ENCODE results near the gene TIMP4.

TIMP4 gene

GRCh38 chr3:12178091-12178820 is 19.5 kb upstream of the TIMP4 start:
- no peaks in the 10 kb centered on the region for H3F3A ChIP-seq (ENCODE audit: low read depth)
- H3K9ac ChIP-seq (ENCODE audit: low read depth, low read length, poor library complexity, severe bottlenecking): peak overlapping the region; percentile 42
- no peaks in the 10 kb centered on the region for H4K20me1 ChIP-seq (ENCODE audit: insufficient read depth, low read length, poor library complexity, severe bottlenecking)
- H3K27me3 ChIP-seq (ENCODE audit: insufficient read depth, low read length, poor library complexity, severe bottlenecking): no peaks in the 10 kb centered on the region
- H3K4me3 ChIP-seq (ENCODE audit: low read length, poor library complexity, severe bottlenecking): peak overlapping the region; percentile 22
- H3K9me3 ChIP-seq (ENCODE audit: insufficient read depth, low read depth, low read length): no peaks in the 10 kb centered on the region
- H3K36me3 ChIP-seq (ENCODE audit: insufficient read depth, low read length): no peaks in the 10 kb centered on the region
- H3K79me2 ChIP-seq (ENCODE audit: insufficient read depth, low read length): no peaks in the 10 kb centered on the region
- no peaks in the 10 kb centered on the region for H3K9me2 ChIP-seq (replicated peaks; ENCODE audit: low read depth, low read length)
- 0 out of 2 replicates have a peak overlapping the region, but pooled peaks have one; percentile 19 for H2AFZ ChIP-seq (ENCODE audit: low read length)
- TF ChIP-seq CTCF (conservative IDR thresholded peaks at IDR 0.05; ENCODE audit: low read length) (no peak), EZH2phosphoT487 (IDR thresholded peaks at IDR 0.05; ENCODE audit: borderline replicate concordance) (no peak)
- peak overlapping the region; percentile 48 for H3K4me2 ChIP-seq (ENCODE audit: low read depth, low read length, poor library complexity, severe bottlenecking)
- H3K4me1 ChIP-seq (ENCODE audit: insufficient read depth, low read length, poor library complexity, severe bottlenecking): peaks cover 32% of the 10 kb centered on the region

- Histone ChIP-seq H3K9me2 (replicated peaks; ENCODE audit: low read depth, low read length) (no peaks in the 10 kb centered on the region), H4K20me1 (ENCODE audit: insufficient read depth, low read length, poor library complexity, severe bottlenecking) (no peaks in the 10 kb centered on the region), H3K4me3 (ENCODE audit: low read length, poor library complexity, severe bottlenecking) (no peak overlapping the region), H3K27me3 (ENCODE audit: insufficient read depth, low read length, poor library complexity, severe bottlenecking) (no peaks in the 10 kb centered on the region), H3K4me1 (ENCODE audit: insufficient read depth, low read length, poor library complexity, severe bottlenecking) (peaks cover 31% of the 10 kb centered on the region), H3K9me3 (ENCODE audit: insufficient read depth, low read depth, low read length) (peaks cover 5% of the 10 kb centered on the region; the same call in 1 of the 2 replicates), H3K9ac (ENCODE audit: low read depth, low read length, poor library complexity, severe bottlenecking) (no peak overlapping the region), H2AFZ (ENCODE audit: low read length) (0 out of 2 replicates have a peak overlapping the region, but pooled peaks have one; percentile 32), H3F3A (ENCODE audit: low read depth) (no peaks in the 10 kb centered on the region), H3K36me3 (ENCODE audit: insufficient read depth, low read length) (no peaks in the 10 kb centered on the region), H3K4me2 (ENCODE audit: low read depth, low read length, poor library complexity, severe bottlenecking) (no peak overlapping the region), H3K79me2 (ENCODE audit: insufficient read depth, low read length) (no peaks in the 10 kb centered on the region)
- TF ChIP-seq CTCF (conservative IDR thresholded peaks at IDR 0.05; ENCODE audit: low read length) (no peak), EZH2phosphoT487 (IDR thresholded peaks at IDR 0.05; ENCODE audit: borderline replicate concordance) (no peak)
These were observed 18.4 kb upstream of the TIMP4 start for GRCh38 chr3:12177126-12177525.

- H3K4me1 ChIP-seq (ENCODE audit: insufficient read depth, low read length, poor library complexity, severe bottlenecking): peaks cover 22% of the 10 kb centered on the region
- peaks cover 5% of the 10 kb centered on the region; the same call in 1 of the 2 replicates for H3K9me3 ChIP-seq (ENCODE audit: insufficient read depth, low read depth, low read length)
- H3K9me2 ChIP-seq (replicated peaks; ENCODE audit: low read depth, low read length): no peaks in the 10 kb centered on the region
- H2AFZ ChIP-seq (ENCODE audit: low read length): 0 out of 2 replicates have a peak overlapping the region, but pooled peaks have one; percentile 31
- no peak overlapping the region for H3K4me2 ChIP-seq (ENCODE audit: low read depth, low read length, poor library complexity, severe bottlenecking)
- H3K9ac ChIP-seq (ENCODE audit: low read depth, low read length, poor library complexity, severe bottlenecking): no peak overlapping the region
- peak; percentile 82 for TF ChIP-seq CTCF (conservative IDR thresholded peaks at IDR 0.05; ENCODE audit: low read length)
- no peak for TF ChIP-seq EZH2phosphoT487 (IDR thresholded peaks at IDR 0.05; ENCODE audit: borderline replicate concordance)
- no peaks in the 10 kb centered on the region for H3K27me3 ChIP-seq (ENCODE audit: insufficient read depth, low read length, poor library complexity, severe bottlenecking)
- no peaks in the 10 kb centered on the region for H3F3A ChIP-seq (ENCODE audit: low read depth)
- no peaks in the 10 kb centered on the region for H3K79me2 ChIP-seq (ENCODE audit: insufficient read depth, low read length)
- H4K20me1 ChIP-seq (ENCODE audit: insufficient read depth, low read length, poor library complexity, severe bottlenecking): no peaks in the 10 kb centered on the region
- no peak overlapping the region for H3K4me3 ChIP-seq (ENCODE audit: low read length, poor library complexity, severe bottlenecking)
- H3K36me3 ChIP-seq (ENCODE audit: insufficient read depth, low read length): no peaks in the 10 kb centered on the region
These were observed 17.2 kb upstream of the TIMP4 start for GRCh38 chr3:12175844-12176453.

All from Loucy (cell line).